Suprapubic skin (tissue), 3 donors: ENCODE measurements around the gene LILRA5.
"Not testable (repeated sequence)": the region's sequence is repeated elsewhere in the genome, so short reads cannot be mapped to it uniquely, and the experiment has no call there.

Experiments
- POLR2A ChIP-seq, 2 donors: fragments of 450-650 bp; IDR thresholded peaks; one replicate each; pipeline ENCODE4 v1.6.1; 2017; ENCODE audit warnings: antibody characterized with exemption in 2 of 2, mild to moderate bottlenecking in 2 of 2, moderate library complexity in 2 of 2
- TF ChIP-seq, protein P1 (sequence below), 2 donors: fragments of 200-600 bp in 1 of 2; fragments of 450-650 bp in 1 of 2; sonication (generic) in 1 of 2; IDR thresholded peaks; one replicate each; pipeline ENCODE4 v1.5.1; 2016 to 2019; ENCODE audit warnings: antibody characterized with exemption in 2 of 2, mild to moderate bottlenecking in 1 of 2, moderate library complexity in 1 of 2

- not testable (repeated sequence) for TF ChIP-seq POLR2A (IDR thresholded peaks at IDR 0.05)
- TF ChIP-seq, protein P1, sequence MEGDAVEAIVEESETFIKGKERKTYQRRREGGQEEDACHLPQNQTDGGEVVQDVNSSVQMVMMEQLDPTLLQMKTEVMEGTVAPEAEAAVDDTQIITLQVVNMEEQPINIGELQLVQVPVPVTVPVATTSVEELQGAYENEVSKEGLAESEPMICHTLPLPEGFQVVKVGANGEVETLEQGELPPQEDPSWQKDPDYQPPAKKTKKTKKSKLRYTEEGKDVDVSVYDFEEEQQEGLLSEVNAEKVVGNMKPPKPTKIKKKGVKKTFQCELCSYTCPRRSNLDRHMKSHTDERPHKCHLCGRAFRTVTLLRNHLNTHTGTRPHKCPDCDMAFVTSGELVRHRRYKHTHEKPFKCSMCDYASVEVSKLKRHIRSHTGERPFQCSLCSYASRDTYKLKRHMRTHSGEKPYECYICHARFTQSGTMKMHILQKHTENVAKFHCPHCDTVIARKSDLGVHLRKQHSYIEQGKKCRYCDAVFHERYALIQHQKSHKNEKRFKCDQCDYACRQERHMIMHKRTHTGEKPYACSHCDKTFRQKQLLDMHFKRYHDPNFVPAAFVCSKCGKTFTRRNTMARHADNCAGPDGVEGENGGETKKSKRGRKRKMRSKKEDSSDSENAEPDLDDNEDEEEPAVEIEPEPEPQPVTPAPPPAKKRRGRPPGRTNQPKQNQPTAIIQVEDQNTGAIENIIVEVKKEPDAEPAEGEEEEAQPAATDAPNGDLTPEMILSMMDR (IDR thresholded peaks at IDR 0.05): not testable (repeated sequence)
Observed at GRCh38 chr19:54272181-54272580, 40.8 kb downstream of the LILRA5 start.
